ENCODE measurements around the gene ZNF548. TPM values are rescaled to one million over a fixed set of nuclear protein-coding genes. Genes with fewer than 3 reads are reported as not detected.

ZNF548 gene
- total RNA-seq, 2 donors from 2014 or later = 8.1 to 10.7 TPM

DNA sequence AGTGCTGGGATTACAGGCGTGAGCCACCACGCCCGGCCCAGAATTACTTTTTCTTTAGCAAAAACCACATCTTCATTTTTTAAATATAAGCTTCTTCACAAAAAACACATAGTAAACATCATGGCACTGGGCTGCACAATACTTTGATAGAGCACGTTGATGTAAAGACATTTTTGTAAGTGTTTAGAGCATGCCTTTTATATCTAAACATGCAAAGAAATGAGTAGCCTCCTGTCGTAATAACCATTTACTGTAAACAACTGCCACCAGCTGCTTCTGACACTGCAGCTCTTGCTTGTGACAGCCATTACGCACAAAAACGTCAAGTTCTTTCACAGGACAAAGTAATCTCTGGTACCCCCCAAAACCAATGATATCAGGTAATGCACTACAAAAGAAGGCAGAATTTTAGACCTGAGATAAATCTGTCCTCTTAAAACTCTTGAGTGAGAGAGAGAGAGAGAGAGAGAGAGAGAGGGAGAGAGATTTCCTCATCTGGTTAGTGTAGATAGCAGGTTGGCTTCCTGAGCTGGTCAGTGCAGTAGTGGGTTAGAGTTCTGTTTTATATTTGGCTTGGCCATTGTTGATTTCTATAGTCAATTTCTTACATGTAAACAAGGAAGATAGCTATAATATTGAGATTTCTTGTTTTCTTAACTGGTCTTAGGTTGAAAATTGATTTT is 6.7 kb upstream of the ZNF548 start:
- intact Hi-C loops (cut with DNase I, micrococcal nuclease) = no loop called here
- ATAC-seq = no peak
- DNase-seq = no peak

DNA sequence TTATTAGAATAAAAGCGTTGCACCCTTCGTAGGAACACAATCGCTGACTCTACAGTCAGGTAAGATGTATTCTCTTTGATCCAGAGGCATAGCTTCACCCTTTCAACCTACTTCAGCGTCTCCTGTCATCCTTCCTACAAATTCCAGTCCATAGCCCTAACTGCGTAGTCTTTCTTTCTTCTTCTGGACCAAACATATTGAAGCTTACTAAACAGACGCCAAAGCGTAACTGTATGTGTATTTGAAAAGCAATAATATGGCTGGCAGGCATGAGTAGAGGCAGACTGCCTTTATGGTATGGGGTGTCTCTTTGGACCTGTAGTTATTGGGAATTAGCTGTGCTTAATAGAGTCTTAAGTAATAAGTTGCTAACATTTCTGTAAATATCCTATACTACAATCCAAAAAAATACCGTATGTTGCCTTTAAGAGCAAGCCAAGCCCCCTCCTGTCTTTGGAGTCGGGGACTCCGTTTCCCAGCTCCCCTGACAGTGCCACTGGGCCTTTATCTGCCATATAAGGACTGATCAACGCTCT is 392 bp upstream of the ZNF548 start:
- no peak for ATAC-seq
- intact Hi-C loops (cut with DNase I, micrococcal nuclease) = no loop called here
- DNase-seq = no peak

DNA sequence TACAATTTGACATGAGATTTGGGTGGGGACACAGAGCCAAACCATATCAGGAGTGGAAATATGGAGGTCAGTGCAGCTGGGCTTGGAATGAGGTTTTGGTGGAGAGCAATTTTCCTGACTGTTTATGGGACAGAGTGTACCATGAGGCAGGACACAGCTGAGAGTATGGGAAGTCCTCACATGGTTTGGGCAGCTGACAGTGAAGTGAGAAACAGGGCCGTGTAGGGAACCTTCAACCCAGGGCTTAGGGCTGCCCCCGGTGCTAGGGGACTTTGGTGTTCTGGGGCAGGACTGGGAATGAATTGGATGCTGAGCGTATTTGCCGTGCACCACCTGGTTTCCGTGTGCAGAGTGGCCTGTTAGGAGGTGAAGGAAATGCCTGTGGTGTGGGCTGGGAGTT is 6.1 kb downstream of the ZNF548 start:
- DNase-seq (no peak), ATAC-seq (no peak)
- intact Hi-C loops (cut with DNase I, micrococcal nuclease) = no loop called here

DNA sequence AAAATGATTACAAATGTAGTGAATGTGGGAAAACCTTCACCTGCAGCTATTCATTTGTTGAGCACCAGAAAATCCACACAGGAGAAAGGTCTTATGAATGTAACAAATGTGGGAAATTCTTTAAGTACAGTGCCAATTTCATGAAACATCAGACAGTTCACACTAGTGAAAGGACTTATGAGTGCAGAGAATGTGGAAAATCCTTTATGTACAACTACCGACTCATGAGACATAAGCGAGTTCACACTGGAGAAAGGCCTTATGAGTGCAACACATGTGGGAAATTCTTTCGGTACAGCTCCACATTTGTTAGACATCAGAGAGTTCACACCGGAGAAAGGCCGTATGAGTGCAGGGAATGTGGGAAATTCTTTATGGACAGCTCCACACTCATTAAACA is 9.2 kb downstream of the ZNF548 start:
- ATAC-seq (no peak), DNase-seq (no peak)
- intact Hi-C loops (cut with DNase I, micrococcal nuclease) = no loop called here

DNA sequence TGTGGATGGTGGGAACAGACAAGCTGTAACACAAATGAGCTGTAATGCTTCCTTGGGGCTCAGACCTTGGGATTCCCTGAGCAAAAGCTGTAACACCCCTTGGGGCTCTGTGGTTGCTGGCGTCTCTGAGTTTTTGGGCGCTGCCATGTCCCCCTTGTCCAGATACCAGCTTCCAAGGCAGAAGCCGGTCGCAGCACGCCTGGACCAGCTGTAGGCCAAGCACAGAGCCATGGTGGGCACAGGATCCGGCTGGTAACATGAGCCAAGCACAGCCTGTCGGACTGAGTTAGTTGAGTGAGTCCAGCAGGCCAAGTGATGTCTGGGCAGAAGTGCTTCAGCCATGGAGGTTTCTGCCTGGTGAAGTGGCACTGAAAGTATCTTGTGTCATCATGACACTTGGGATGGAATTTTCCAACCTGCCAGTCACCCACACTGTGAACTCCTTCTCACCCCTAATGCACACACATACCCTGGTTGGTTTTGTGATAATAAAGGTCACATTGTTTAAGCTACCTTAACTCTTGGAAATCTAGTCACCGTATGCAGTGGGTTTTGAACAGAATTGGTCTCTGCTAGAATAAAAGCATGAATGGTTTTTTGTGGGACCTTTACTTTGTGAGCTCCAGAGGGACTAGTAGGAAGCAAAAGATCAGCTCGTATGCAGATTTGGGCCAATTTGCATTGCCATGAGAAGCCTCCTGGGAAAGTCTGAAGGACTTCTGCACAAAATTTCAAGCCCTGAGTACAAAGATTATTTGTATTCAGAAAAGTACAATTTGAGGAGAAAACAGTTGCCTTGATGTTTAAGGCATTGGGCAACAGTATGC is 14.3 kb downstream of the ZNF548 start:
- ATAC-seq = no peak
- DNase-seq = no peak
- intact Hi-C loops (cut with DNase I, micrococcal nuclease) = no loop called here

DNA sequence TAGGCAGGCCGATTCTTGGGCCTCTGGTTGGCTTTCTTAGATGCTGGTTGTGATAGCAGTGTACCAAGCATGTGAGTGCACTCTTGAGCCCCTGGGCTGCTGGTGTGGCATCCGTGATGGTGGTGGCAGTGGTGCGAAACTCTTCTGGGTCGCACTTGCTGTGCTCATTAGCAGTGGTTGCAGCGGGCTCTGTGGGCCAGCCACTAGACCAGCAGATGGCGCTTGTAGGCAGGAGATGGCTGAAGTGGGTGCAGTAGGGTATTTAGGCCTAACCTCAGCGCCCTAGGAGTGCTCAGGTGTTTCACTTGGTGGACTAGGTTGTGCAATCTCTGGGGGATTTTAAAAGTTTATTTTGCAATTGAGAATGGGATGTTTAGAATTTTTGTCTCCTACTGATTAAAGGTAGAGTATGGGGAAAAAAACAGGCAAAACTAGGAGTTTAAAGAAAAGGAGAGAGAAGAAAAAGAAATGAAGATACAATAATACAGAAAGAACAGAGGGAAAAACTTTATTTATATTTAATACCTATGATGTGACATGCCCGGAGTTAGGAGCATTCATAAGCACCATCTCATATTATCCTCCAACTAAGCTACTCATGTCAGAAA is 17.0 kb downstream of the ZNF548 start:
- ATAC-seq (no peak), DNase-seq (peak; percentile 35 to 62)
- intact Hi-C loops (cut with DNase I, micrococcal nuclease) = no loop called here

DNA sequence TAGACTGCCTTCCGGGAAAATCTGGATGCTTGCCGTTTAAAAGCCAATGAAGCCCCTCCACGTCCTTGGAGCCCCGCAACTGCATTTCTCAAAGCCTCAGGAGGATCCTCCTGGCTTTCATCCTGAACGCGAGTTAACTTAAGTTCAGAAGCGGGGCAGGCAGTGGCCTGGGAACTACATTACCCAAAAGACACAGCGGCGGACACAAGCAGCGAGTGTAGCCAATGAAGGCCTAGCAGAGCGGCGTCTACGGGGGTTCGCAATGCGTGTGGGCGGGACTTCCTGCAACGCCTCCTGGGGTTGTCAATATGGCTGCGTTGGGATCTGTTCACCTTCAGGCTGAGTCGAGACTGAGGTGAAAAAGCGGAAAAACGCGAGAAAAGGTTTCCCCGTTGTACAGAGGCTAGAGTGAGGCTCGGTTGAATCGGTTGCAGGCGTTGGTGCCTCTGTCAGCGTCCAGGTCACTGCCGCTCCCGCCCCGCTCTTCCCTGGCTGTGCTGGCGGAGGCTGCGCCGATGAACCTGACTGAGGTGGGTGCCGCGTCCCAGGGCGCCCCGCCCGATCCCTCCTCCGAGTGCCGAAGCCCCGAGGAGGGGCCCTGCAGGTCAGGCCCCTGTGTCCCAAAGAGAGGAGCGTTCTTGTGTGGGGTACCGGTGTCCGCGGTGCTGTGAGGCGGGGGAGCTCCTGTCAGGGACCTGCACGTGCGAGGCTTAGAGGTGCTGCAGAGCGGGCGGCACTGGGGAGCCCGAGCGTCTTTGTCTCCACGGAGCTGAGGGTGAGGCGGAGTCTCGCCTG is 21.4 kb downstream of the ZNF548 start, which contains the start of gene ZNF17:
ZNF17 (plus strand) TSS at position 285 of the 795 bp plus-strand sequence. CDS start 2,455 bp downstream, outside the sequence.
- ATAC-seq (peak; percentile 100), DNase-seq (peak; percentile 95)
- intact Hi-C loops (cut with DNase I, micrococcal nuclease) = no loop called here

DNA sequence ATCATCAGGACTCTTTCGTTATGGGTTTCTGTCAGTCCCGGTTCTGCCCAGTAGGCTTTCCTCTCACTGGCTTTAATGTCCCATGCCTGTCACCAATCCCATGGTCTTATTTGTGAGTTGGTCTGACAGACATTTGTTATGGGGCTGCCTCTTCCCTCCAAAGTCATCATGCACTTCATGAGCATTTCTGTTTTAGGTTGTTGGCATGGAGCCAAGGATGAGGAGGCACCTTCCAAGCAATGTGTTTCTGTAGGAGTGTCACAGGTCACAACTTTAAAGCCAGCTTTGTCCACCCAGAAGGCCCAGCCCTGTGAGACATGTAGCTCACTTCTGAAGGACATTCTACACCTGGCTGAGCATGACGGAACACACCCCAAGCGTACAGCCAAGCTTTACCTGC is 29.8 kb downstream of the ZNF548 start:
- intact Hi-C loops (cut with DNase I, micrococcal nuclease) = no loop called here
- DNase-seq (no peak), ATAC-seq (no peak)

DNA sequence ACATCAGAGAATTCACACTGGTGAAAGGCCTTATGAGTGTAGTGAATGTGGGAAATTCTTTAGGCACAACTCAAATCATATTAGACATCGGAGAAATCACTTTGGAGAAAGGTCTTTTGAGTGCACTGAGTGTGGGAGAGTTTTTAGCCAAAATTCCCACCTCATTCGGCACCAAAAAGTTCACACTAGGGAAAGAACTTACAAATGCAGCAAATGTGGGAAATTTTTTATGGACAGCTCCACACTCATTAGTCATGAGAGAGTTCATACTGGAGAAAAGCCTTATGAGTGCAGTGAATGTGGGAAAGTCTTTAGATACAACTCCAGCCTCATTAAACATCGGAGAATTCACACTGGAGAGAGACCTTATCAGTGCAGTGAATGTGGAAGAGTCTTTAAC is 31.4 kb downstream of the ZNF548 start:
- DNase-seq (no peak), ATAC-seq (no peak)
- intact Hi-C loops (cut with DNase I, micrococcal nuclease) = no loop called here

DNA sequence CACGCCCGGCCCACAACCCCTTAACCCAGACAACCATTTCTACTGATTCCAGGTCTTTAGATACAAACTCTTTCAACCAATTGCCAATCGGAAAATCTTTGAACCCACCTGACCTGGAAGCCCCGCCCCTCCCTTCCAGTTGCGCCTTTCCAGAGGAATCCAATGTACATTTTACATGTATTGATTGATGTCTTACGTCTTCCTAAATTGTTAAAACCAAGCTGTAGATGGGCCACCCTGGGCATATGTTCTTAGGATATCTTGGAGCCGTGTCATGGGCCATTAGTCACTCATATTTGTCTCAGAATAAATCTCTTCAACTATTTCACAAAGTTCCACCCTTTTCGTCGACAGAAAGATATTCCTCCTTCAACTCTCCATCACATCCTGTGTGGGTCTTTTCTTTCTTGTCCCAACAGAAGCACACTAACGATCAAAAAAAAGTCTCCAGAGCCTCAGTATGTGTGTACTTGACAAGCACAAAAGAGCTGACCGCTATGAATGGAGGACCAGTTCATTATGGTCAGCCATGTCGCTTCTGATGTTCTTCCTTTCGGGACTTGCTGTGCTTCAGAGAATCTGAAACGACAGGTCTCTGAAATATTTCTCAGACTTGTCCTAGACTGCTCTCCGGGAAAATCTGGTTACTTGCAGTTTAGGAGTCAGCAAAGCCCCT is 44.9 kb downstream of the ZNF548 start:
- intact Hi-C loops (cut with DNase I, micrococcal nuclease) = no loop called here
- ATAC-seq (no peak), DNase-seq (no peak)

DNA sequence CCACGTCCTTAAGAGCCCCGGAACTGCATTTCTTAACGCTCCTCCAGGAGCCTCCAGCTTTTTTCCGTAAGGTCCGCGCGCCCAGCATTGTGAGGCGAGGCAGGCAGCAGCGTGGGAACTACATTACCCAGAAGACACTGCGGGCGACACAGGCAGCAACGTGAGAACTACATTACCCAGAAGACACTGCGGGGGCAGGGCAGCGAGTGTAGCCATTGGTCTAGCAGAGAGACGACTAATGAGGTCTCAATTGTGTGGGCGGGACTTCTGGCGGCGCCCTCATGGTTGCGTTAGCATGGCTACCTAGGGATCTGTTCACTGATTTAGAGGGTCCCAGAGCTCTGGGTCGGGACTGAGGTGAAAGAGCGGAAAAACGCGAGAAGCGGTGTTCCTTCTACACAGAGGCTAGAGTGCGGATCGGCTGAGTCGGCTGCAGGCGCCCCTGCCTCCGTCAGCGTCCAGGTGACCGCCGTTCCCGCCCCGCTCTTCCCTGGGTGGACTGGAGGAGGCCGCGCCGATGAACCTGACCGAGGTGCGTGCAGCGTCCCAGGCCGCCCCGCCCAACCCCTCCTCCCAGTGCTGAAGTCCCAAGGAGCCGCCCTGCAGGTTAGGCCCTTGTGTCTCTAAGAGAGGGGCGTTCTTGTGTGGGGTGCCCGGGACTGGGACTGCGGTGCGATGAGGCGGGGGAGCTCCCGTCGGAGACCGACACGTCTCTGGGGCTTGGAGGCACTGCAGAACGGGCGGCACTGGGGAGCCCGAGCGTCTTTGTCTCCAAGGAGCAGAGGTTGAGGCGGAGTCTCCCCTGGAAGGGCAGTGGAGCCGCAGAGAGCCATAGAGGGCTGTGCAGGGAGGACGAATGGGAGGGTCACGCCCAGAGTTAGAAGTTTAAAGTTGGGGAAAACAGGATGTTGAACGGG is 45.7 kb downstream of the ZNF548 start, which contains the start of gene ZNF749:
ZNF749 (plus strand) TSS at position 264 of the 917 bp plus-strand sequence; CDS start at position 518, 254 bp downstream.
- DNase-seq (peak; percentile 99), ATAC-seq (peak; percentile 97)
- intact Hi-C loops (cut with DNase I, micrococcal nuclease) = no loop called here

DNA sequence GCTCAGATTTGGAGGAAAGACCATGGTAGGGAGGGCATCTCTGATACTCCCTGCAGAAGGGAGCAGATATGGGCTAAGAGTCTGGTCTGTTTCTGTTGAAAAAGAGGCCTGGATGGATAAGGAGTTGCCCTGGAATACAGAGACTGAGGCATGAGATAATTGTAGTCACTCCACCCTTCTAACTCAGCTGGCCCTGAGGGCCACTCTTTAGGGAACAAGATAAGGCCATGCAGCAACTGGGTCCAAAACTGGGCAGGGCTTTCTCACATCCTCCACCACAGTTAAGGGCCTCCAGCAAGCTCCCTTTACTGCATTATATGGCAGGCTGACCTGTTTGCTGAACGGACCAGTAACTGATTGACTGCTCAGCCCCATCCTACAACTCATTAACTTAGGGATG is 46.8 kb downstream of the ZNF548 start:
- ATAC-seq (no peak), DNase-seq (no peak)
- intact Hi-C loops (cut with DNase I, micrococcal nuclease) = no loop called here

DNA sequence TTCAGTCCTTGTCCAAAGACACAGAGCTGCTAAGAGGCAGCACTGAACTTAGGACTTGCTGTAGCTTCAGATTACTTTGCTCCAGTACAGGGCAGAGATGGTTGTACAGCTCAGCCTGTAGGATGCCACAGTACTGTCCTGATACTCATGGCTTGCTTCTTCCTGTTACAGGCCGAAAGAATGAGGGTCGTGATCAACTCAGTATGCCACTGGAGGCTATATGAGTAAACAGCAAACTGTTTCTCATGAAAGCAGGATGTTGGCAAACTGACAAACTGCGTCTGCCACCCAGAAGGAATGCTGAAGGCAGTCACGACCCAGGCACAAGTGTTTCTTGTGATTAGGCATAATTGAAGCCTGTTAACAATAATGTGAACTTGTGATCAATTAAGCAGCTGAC is 48.3 kb downstream of the ZNF548 start:
- intact Hi-C loops (cut with DNase I, micrococcal nuclease) = no loop called here
- DNase-seq (no peak), ATAC-seq (no peak)

DNA sequence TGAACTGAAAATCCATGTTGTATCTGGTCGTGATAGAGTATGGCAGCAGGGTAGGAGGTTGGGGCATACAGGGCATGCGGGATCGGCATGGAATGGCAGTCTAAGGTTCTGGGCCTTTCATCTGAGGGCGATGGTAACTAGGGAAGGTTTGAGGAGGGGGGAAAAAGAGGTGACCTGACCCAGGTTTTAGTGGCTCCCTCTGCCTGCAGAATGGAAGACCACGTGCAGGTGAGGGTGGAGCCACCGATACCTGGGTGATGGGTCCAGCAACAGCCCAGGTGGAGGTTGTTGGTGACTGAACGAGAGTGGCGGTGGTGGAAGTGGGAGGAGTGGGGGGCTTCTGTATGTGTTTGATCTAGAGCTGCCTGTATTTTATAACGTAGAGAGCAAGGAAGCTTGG is 49.3 kb downstream of the ZNF548 start:
- ATAC-seq (no peak), DNase-seq (no peak)
- intact Hi-C loops (cut with DNase I, micrococcal nuclease) = no loop called here

DNA sequence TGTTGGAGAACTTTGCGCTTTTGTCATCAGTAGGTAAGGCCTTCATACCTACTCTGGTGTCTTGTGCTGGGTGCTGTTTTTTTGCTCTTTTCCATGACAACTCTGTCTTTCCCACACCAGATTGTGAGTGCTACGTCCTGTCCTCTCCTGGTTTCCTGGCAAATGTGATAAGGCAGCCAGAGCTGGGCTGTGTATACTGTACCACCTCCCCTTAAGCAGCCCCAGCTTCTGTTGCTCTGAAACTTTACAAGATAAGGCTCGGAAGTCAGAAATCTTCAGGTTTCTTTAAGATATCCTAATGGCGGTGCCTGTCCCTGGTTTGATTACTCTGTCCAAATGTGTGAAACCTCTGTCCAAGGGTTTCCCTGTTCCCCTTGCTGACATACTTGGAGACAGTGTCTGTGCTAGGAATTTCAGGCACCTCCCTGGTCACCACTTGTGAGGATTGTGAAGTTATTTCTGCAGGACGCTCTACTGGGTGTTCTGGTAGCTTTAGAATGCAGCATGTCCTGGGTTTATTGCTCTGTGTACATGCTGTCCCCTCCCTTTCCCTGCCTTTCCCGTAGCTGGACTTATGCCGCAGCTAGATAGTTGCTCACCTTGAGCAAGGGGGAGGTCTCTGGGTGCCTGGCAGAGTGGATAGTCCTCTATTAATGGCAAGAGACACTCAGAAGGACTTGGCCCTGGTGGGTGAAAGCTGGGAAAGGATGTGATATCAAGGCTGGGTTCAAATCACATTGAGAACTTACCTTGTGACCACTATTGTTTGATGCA is 52.5 kb downstream of the ZNF548 start:
- intact Hi-C loops (cut with DNase I, micrococcal nuclease) = no loop called here
- DNase-seq (no peak), ATAC-seq (no peak)

DNA sequence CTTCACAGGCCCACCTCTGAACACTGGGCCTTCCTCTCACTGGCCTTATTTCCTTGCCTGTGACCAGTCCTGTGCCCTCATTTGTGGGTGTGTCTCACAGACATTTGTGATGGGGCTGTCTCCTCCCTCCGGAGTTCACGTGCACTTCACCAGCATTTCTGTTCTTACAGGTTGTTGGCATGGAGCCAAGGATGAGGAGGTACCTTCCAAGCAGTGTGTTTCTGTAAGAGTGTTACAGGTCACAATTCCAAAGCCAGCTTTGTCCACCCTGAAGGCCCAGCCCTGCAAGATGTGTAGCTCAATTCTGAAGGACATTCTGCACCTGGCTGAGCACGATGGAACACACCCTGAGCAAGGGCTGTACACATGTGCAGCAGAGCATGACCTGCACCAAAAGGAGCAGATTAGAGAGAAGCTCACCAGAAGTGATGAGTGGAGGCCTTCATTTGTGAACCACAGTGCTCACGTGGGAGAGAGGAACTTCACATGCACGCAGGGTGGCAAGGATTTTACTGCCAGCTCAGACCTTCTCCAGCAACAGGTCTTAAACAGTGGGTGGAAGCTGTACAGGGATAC is 53.6 kb downstream of the ZNF548 start:
- no peak for DNase-seq
- no peak for ATAC-seq

More for the DNA sequence above, 53.6 kb downstream of the ZNF548 start:
- intact Hi-C loops (cut with DNase I, micrococcal nuclease) = no loop called here

Data from left colon (tissue), 2 donors.